ENCODE results near the gene SNRPD1. TPM values are rescaled to one million over a fixed set of nuclear protein-coding genes. Genes with fewer than 3 reads are reported as not detected.
A peak's percentile ranks its signal among the peaks of the same experiment; 100 is the strongest.

The SNRPD1 gene
- total RNA-seq, 4 donors from 2014 or later: 1.7 to 8.4 (median 5.3) TPM

GRCh38 chr18:21597620-21598019, 14.5 kb upstream of the SNRPD1 start:
- DNase-seq (ENCODE audit: low spot score in 2 of 2): no peak
- H3K4me3 ChIP-seq (ENCODE audit: low read depth, poor library complexity, severe bottlenecking): no peak overlapping the region
- TF ChIP-seq POLR2A (IDR thresholded peaks at IDR 0.05): no peak
- TF ChIP-seq, protein P1, sequence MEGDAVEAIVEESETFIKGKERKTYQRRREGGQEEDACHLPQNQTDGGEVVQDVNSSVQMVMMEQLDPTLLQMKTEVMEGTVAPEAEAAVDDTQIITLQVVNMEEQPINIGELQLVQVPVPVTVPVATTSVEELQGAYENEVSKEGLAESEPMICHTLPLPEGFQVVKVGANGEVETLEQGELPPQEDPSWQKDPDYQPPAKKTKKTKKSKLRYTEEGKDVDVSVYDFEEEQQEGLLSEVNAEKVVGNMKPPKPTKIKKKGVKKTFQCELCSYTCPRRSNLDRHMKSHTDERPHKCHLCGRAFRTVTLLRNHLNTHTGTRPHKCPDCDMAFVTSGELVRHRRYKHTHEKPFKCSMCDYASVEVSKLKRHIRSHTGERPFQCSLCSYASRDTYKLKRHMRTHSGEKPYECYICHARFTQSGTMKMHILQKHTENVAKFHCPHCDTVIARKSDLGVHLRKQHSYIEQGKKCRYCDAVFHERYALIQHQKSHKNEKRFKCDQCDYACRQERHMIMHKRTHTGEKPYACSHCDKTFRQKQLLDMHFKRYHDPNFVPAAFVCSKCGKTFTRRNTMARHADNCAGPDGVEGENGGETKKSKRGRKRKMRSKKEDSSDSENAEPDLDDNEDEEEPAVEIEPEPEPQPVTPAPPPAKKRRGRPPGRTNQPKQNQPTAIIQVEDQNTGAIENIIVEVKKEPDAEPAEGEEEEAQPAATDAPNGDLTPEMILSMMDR (IDR thresholded peaks at IDR 0.05): no peak
- 41 to 43% methylated on average over 1 of the region's 1 CpG for WGBS, 2 donors
- intact Hi-C loops (cut with DNase I; ENCODE audit: low total_unique reads): no loop called here

DNA sequence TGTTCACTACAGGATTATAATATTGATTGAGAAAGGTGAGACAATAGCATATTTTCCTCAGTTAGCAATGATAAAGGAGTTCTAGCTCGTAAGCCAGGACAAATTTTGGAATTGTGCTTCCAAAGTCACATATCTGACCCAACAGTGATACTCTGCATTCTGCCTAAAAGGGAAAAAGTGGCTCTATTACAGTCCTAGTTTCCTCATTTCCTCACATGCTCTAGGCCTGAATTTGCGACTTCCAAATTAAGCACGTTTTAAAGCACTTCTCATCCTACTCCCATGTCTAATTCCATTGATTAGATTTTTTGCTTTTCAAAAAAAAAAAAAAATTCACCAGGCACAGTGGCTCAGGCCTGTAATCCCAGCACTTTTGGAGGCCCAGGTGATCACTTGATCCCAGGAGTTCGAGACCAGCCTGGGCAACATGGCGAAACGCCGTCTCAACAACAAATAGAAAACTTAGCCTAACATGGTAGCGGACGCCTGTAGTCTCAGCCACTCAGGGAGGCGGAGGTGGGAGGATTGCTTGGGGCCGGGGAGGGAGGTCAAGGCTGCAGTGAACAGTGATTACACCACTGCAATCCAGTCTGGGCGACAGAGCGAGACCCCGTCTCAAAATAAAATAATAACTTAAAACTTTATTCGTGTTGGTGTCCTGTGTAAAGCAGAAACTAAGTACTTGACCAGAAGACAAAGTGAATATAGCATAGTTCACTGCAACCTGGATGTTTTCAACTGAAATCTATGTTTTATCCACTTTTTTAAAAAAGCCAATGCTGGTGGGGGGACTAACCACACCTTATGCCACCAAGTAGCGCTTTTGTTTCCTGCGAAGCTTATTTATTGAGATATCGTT, 13.2 kb upstream of the SNRPD1 start:
- 67 to 68% methylated on average over 18 of the region's 18 CpGs for WGBS, 2 donors
- TF ChIP-seq, protein P1 (IDR thresholded peaks at IDR 0.05): no peak
- no peak for TF ChIP-seq POLR2A (IDR thresholded peaks at IDR 0.05)
- H3K4me3 ChIP-seq (ENCODE audit: low read depth, poor library complexity, severe bottlenecking): peak overlapping the region; percentile 89
- no peak for DNase-seq (ENCODE audit: low spot score in 2 of 2)
- intact Hi-C loops (cut with DNase I; ENCODE audit: low total_unique reads): no loop called here

- WGBS, 2 donors: 1% methylated on average over 41 to 52 of the region's 67 CpGs
- DNase-seq (ENCODE audit: low spot score in 2 of 2): peak in 1 of 2 donors; percentile 91
- H3K4me3 ChIP-seq (ENCODE audit: low read depth, poor library complexity, severe bottlenecking): peak overlapping the region; percentile 89
- TF ChIP-seq, protein P1 (IDR thresholded peaks at IDR 0.05): no peak
- TF ChIP-seq POLR2A (IDR thresholded peaks at IDR 0.05): no peak
- intact Hi-C loops (cut with DNase I; ENCODE audit: low total_unique reads): no loop called here
These were observed 12.3 kb upstream of the SNRPD1 start for GRCh38 chr18:21599585-21600525.

- intact Hi-C loops (cut with DNase I; ENCODE audit: low total_unique reads): no loop called here
These were observed 11.3 kb upstream of the SNRPD1 start, which contains the start of gene ESCO1 for GRCh38 chr18:21600526-21601410. Gene ESCO1 (minus strand): TSS chr18:21600704. CDS start chr18:21574843, 25,861 bp downstream.

More at GRCh38 chr18:21600526-21601410, 11.3 kb upstream of the SNRPD1 start, which contains the start of gene ESCO1:
- TF ChIP-seq, protein P1 (IDR thresholded peaks at IDR 0.05): peak in 2 of 3 donors; percentile 27 to 92
- TF ChIP-seq POLR2A (IDR thresholded peaks at IDR 0.05): peak in 1 of 2 donors; percentile 64
- DNase-seq (ENCODE audit: low spot score in 2 of 2): peak; percentile 96 to 99
- WGBS, 2 donors: 8 to 13% methylated on average over 35 to 58 of the region's 74 CpGs
- peak within 1 kb of the TSS; percentile 89 for H3K4me3 ChIP-seq (ENCODE audit: low read depth, poor library complexity, severe bottlenecking)
